Activated CD4-positive, CD25-positive, alpha-beta regulatory T cell treated with anti-CD3 and anti-CD28 coated beads, Interleukin-2, amount 50 U/mL, for 24 hours (primary cell): ENCODE results near the gene AKAP13.
"Not testable (repeated sequence)": the region's sequence is repeated elsewhere in the genome, so short reads cannot be mapped to it uniquely, and the experiment has no call there.

Experiments
- ATAC-seq, 2 donors: fragments of 150-1000 bp; cut with Tn5 transposase; one replicate each; pipeline ENCODE4 v1.10.0; 2021; ENCODE audit warnings: mild to moderate bottlenecking in 1 of 2, moderate library complexity in 1 of 2

Gene AKAP13

DNA sequence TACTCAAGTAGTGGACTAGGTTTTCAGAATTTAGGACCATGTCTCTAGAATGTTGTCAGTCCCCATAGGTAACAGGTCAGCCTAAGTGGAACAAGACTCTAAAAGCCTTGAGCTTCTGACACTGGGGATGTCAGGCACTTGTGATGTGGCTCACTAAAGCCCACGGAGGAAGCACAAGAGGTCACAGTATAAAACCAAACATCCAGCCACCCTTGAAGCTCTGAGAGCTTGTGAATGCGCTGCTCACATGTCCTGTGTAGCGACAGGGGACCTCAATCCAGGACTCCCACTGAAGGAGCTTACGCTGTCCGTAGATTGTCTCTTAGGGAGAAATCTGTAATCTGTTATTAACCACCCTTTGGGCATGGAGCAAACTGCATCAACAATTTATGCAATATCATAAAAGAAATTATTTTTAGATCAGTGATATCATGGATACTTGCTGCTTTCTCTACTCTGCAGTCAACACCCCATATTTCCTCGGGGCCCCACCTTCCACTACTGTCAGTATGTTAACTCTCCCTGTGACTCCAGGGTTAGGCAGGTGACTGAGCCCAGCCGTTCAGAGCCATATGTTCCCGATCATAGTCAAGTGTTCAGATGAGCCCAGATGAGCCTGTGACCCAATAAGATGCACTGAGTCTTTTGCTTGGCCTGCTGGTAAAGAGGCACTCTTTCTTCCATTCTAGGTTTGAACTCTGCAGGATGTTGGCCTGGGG, 32.2 kb upstream of the AKAP13 start:
- not testable (repeated sequence) for ATAC-seq

DNA sequence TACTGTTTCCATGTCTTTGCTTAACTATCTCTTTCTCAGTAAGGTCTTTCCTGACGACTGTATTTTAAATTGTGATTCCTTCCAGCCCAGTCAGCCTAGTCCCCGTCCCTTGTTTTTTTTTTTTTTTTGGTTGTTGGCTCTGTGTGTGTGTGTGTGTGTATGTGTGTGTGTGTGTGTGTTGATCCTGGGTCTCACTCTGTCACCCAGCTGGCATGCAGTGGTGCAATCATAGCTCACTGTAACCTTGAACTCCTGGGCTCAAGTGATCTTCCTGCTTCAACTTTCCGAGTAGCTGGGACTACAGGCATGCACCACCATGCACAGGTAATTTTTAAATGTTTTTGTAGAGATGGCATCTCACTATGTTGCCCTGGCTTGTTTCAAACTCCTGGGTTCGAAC, 31.3 kb upstream of the AKAP13 start:
- not testable (repeated sequence) for ATAC-seq

DNA sequence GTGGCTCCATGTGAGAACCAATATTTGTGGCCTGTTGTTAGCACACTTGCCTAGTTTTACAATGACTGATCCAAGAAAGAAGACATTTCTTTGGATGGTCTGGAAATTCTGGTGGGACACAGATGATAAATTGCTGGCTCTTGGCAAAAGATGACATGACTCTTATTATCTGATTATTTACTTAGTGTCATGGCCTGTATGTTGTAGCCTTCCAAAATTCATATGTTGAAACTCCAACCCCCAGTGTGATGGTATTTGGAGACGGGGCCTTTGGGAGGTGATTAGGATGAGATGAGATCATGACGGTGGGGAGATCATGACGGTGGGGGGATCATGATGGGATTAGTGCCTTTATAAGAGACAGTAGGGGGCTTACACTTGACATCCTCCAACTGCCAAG, 30.0 kb upstream of the AKAP13 start:
- no peak for ATAC-seq

DNA sequence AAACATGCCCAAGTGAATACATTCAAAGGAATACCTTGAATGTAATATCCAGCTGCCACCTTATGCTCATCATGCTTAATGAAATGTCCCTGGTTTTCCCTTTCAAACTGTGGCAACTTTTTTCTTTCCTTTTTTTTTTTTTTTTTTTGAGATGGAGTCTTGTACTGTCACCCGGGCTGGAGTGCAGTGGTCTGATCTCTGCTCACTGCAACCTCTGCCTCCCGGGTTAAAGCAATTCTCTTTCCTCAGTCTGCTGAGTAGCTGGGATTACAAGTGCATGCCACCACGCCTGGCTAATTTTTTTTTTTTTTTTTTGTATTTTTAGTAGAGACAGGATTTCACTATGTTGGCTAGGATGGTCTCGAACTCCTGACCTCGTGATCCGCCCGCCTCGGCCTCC, 28.9 kb upstream of the AKAP13 start:
- not testable (repeated sequence) for ATAC-seq

DNA sequence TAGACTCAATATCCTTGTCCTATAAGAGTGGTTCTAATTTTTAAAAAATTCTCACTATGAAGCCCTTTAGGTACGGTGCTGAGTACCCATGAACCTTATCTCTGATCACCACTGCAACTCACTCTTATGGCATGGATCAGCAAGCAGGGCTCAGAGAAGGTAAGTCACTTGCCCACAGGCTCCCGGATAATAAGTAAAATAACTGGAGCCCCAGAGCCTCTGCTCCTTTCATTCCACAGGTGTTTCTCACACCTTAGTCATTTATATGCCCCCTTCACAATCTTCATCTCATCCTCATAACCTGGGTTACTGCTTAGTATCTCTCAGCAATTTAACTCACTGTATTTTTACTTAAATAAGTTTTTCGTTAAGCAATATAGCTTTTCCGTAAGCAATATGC, 28.4 kb upstream of the AKAP13 start:
- ATAC-seq = no peak

DNA sequence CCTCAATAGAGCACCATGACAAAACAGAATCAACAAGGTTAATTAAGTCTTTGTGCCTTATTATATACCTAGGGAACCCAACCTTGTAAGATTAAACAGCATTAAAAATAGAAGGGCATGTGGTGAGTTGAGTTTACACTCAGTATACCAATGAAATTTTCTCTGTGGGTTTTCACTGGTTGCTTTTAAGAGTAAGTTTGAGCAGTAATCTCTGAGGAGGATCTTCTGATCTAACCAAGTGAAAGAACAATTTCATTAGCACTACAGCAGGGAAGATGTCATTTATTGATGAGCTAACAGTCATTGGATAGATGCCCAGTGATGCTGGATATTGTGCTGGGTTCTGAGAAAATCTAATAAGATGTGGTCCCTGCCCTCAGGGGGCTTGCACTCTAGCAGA, 26.9 kb upstream of the AKAP13 start:
- no peak for ATAC-seq

DNA sequence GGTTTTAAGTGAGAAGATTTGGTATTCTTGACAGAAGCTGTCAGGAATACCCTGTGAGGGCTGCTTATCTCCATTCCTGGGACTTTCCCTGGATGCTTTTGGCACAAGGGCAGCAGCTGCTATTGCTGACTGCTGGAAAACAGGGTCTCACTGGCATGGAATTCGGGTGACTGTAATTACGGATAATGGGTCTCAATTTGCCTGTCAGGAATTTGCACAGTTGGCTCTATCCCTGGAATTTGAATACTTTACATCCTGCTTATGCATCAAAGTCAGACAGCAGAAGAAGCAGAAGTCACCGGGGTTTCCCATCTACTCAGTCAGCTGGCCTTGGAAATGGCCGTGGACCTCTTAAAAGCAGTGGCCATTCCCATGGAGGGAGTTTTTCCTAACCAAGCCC, 25.9 kb upstream of the AKAP13 start:
- ATAC-seq = no peak

DNA sequence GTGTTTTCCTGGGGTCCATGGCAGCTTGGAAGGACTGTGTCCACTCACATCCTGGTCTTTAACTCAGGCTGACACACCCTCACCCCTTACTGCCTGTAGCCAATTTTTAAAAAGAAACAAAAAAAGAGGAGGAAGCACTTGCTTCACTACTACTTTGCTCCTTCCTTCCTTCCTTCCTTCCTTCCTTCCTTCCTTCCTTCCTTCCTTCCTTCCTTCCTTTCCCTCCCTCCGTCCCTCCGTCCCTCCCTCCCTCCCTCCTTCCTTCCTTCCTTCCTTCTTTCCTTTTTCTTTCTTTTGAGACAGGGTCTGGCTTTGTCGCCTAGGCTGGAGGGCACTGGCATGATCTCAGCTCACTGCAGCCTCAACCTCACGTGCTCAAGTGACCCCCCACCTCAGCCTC, 25.5 kb upstream of the AKAP13 start:
- no peak for ATAC-seq

DNA sequence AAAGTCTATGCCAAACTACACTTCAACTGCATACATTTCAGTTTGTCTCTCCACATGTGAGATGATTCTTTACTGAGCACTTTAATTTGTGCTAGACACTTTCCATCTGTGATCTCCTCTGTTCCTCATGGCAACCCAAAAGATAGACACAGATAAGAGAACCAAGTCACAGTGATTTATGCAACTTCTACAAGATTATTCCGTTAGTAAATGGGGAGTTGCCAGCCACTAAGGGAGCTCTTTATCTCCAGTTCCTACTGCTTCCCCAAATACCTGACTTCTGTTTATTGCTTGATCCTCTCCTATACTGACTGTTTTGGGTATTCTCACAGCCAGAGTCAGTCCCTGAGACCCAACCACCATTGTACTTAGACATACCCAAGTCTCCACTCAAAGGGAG, 24.1 kb upstream of the AKAP13 start:
- ATAC-seq = no peak

DNA sequence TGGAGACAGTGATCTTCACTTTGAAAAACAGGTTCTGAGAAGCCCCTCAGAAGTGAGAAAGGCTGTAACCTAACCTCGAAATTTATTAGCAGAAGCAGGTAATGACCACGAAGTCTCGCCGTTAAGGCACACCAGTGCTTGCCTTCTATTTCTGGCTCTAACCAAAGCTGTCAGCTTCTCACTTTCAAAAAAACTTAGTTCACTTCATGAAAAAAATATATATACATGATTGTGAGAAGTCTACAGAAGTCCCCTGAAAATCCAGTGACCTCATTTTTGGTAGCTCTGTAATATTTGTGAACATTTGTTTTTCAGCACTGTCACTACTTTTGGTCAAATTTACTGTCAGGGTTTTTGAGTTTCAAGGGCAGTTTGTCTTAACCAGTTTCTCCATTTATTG, 19.1 kb upstream of the AKAP13 start:
- no peak for ATAC-seq

DNA sequence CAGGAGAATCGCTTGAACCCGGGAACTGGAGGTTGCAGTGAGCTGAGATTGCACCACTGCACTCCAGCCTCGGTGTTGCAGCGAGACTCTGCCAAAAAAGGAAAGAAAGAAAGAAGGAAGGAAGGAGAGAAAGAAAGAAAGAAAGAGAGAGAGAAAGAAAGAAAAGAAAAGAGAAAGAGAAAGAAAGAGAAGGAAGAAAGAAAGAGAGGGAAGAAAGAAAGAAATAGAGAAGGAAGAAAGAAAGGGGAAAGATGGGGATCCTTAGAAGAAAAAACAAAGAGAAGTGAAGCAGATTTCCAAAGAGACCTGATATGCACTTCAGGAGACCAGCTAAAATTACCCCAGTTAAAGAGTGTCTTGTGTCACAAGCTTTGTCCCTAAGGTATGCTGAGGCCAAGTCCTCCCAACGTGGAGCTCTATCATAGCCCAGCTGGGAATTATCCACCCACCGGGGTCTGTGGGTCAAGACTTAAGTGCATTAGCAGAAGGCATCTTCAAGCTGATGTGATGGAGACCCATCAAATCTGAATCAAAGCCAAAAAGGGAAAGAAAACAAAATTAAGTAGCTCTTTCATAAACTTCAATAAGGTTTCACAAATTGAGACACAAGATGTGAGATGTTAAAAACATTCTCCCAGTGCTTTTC, 17.8 kb upstream of the AKAP13 start:
- no peak for ATAC-seq

DNA sequence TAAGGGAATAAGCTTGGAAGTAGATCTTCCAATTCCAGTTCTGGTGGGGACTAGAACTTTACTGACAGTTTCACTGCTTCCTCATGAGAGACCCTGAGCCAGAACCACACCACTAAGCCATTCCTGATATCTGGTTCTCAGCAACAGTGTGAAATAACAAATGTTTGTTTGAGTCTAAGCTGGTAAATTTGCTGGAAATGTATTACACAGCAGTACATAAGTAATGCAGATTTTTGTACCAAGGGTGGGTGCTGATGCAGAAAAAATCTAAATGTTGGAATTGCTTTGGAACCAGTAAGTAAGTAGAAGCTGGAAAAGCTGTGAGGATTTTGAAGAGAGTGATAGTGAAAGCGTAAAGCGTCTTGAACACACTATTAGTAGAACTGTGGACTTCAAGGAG, 14.4 kb upstream of the AKAP13 start:
- no peak for ATAC-seq

DNA sequence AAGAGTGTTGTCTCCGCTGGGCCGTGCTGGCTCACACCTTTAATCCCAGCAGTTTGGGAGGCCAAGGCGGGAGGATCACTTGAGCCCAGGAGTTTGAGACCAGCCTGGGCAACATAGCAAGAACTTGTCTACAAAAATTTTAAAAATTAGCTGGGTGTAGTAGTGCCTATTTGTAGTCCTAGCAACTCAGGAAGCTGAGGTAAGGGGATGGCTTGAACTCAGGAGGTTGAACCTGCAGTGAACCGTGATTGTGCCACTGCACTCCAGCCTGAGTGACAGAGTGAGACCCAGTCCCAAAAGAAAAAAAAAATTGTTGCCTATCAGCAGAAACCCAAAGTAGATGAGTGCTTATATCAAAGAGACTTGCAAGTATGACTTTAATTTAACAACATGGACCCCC, 12.7 kb upstream of the AKAP13 start:
- ATAC-seq = no peak

DNA sequence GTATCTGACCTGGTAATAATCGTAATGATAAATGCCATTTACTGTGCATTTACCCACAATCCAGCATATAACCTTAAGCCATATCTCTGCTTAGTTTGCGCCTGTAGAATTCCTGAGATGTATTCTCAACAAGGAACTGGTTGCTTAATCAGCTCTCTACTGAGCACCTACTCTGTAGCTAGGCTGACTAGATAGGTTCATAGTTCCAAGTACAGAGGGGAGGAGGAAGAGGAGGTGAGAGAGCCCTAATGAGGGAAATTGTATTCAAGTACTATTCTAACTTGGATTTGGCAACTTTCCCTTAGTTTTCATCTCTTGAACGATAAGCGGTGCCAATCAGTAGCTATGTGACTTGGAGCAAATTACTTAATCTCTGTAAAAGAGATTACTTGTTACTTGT, 5.6 kb upstream of the AKAP13 start:
- ATAC-seq = no peak

DNA sequence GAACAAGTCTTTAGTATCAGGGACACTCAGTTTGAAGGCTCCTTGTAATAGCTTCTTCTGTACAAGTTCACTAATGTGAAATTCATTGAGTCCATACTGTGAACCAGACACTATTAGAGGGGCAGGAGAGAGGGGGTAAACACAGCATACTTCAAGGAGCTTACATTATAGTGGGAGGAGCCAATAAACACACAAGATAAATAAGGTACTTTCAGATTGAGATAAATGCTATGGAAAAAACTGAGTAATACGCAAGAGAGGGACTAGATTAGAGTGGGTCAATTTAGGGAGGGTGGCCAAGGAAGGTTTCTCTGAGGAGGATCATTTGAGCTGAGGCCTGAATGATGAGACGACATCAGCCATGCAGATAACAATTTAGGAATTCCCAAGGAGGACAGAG, 3.1 kb upstream of the AKAP13 start:
- no peak for ATAC-seq

DNA sequence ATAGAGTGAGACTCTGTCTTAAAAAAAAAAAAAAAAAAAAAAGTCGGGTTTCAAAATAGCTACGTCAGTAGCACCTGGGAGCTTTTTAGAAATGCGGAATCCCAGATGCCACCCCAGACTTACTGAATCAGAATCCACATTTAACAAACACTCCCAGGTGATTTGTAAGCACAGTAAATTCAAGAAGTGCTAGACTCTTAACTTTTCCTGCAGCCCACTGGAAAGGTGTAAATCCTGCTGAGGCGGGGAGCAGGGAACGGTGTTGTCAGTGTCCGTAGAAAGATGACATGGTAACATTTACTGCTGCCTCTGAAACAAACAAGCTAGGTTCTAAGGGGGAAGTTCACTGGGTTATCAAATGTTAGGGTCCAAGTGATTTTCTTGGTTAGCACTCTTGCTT, 2.4 kb upstream of the AKAP13 start:
- no peak for ATAC-seq

DNA sequence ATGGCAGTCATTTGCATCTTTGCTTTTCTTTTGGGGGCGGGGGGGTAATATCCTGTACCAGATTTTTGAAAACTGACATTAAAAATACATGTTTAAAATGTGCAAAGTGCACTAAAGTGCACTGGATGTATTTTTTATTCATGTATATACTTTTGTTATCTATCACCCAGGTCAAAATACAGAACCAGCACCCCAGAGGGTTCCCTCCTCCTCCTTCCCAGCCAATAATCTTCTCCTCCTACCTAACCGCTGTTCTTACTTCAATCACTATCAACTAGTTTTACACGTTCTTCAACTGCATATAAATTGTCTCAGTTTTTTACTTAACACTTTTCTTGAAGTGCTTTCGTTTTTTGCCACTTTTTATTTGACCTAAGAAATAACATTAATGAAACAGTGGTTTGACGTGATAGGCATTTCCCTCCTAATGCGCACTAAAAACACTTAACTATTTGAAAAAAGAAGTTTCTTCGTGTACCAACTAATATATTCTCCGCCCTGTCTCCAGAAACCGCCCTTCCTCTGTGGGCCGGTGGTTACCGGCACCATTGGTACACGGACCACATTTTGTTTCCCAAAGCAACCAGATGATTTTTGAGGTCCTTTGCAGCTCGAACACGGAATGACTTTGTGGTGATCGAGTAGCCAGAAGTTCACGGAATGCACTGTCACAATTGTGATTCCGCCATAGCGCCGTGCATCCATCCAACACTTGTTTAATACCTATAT, 836 bp upstream of the AKAP13 start:
- no peak for ATAC-seq

DNA sequence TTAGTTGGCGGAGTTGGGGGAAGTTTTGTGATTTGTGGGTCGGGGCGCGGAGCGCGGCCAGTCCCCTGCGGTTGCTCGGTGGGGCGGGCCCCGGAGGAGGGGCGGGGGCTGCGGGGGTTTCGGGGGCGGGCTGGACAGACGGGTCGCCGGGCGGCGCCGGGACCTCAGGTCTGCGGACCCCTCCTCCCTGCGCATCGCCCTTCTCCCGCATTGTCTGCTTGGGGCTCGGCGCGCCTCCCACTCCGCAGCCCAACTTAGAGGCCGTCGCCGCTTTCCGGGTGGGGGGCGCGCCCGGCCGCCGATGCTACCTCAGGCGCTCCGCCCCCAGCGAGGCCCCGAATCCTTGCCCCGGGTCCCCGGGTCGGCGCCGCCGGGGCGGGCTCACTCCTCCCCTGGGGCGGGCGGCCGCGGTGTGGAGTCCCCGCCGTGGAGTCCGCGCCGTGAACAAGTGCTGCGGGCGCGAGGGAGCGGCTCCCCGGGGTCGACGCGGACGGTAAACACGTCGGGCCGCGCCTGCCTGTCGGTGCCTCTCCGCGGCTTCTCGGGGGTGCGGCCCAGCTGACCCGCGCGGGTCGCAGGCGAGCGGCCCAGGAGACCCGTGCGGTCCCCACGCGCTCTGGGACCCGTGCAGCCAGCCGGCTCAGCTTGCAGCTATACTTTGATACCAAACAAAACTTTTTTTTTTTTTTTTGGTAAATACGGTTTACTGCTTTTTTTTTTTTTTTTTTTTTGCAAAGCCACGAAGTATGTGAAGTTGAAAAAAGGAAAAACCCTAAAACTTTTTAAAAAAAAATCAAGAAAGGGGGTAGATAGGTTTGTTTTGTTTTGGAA, 624 bp downstream of the AKAP13 start:
- ATAC-seq = peak; percentile 24 to 27

DNA sequence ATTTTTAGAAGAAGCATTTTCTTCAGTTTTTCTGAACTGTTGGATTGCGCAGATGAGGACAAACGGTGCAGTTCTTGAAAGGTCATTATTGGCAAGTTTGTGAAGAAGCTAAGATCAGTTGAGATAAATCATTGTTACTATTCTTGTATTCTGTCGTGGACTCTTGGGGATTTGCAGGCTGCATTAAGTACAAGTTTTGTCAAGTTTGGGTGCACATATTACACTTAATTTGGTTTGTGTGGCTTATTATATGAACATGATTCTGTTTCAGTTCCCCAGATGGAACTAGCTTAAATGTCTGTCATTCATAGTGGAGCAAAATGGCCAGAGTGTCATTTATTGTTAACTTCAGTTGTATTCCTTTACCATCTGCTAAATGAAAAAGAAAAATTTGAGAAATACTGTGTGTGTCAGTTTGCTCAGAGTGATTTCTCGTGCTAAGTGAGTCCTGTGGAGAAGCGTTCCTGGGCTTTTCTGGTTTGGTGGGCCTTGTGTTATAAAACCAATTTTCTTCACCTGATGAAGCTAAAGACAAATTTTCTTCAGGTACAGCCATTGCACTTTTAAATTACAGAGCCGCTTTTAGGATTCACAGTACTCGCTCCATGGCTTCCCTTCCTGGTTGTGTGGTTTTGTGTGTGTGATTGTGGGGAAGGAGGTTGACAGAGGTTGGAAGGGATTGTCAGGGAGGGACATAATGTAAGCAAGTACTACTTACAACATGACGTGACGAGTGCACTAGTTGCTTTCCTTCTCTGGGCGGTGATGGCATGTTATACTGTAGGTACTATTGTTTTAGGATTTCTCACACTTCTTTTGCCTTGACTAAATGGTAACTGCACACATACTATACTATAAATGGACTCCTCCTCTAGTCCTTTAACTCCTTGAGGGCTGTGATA, 1.7 kb downstream of the AKAP13 start:
- no peak for ATAC-seq

DNA sequence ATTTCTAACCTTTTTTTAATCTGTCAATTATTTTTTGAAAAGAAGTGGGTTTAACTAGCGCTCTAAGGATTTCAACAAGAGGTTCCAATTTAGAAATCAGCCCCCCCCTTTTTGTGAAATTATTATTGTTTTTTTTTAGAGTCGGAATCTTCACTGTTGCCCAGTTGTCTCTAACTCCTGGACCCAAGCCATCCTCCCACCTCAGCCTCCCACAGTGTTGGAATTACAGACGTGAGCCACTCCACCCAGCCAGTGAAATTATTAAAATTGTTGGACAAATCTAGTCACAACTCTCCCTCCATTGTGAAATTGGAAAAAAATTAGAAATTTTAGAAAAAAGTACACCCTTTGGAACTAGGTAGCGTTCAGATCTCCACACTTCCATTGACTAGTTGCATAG, 2.5 kb downstream of the AKAP13 start:
- ATAC-seq = no peak

DNA sequence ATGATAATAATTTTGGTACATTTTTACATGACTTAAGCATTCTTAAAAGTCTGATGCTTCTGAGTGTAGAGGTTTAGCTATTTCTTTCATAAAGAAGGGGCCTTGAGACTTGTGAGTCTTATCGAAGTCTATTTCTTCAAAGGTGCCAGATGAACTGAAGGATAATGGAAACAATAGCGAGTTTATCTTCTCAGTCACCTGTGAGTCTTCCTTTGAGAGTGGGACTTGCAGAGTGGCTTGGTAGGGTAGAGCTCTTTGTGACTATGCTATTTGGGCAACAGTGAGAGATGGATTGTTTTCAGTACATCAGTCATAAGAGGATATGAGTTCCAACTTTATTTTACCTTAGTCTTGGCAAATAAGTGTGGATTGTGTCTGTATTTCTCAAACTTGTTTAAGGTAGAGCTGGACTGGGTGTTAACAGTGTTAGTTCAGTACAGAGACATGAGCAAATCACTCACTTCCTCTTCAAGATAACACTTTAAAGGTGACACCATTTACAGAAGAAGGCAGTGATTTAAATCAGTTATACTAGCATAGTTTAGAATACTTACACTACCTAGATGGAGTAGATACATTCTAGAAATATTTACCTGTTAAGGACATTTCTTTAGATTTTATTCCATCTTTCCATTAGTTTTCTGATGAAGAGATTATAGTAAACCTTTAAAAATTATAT, 3.2 kb downstream of the AKAP13 start:
- ATAC-seq = no peak

DNA sequence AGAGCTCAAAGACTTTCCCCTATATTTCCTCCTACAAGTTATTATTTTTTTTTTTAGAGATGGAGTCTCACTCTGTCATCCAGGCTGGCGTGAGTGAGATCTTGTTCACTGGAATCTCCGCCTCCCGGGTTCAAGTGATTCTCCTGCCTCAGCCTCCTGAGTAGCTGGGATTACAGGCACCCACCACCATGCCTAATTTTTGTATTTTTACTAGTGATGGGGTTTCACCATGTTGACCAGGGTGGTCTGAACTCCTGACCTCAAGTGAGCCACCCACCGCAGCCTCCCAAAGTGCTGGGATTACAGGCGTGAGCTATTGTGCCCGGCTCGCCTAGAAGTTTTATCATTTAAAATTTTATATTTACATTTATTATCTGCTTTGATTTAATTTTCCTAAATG, 5.9 kb downstream of the AKAP13 start:
- ATAC-seq = no peak
